Germinal center (tissue), 1 donor: ENCODE measurements around the gene TBRG1.

Experiments
- DNase-seq: peaks from one replicate; pipeline ENCODE4 v3.0.0; 2012; ENCODE audit warnings: mixed read lengths, low spot score

The TBRG1 gene

GRCh38 chr11:124662106-124662505 lies 39.4 kb downstream of the TBRG1 start:
- DNase-seq = no peak

- no peak for DNase-seq
Observed at GRCh38 chr11:124663861-124664260, 41.2 kb downstream of the TBRG1 start.

GRCh38 chr11:124667601-124668000 lies 44.9 kb downstream of the TBRG1 start:
- no peak for DNase-seq

- DNase-seq = peak; percentile 62
Observed at GRCh38 chr11:124669193-124669592, 46.5 kb downstream of the TBRG1 start.

GRCh38 chr11:124670732-124671131 lies 48.1 kb downstream of the TBRG1 start:
- peak; percentile 10 for DNase-seq

- DNase-seq = no peak
Observed at GRCh38 chr11:124672536-124673215, 50.0 kb downstream of the TBRG1 start.

- peak; percentile 92 for DNase-seq
Observed at GRCh38 chr11:124673333-124674167, 50.9 kb downstream of the TBRG1 start, which contains the start of the genes SIAE and SPA17. SIAE (minus strand) TSS chr11:124673739; CDS start chr11:124673708, 31 bp downstream. SPA17 (plus strand) TSS chr11:124673904; CDS start chr11:124675265, 1,361 bp downstream.

- no peak for DNase-seq
Observed at GRCh38 chr11:124674168-124674517, 51.5 kb downstream of the TBRG1 start.

GRCh38 chr11:124674571-124674970 lies 51.9 kb downstream of the TBRG1 start:
- DNase-seq = no peak

- no peak for DNase-seq
Observed at GRCh38 chr11:124676386-124676785, 53.7 kb downstream of the TBRG1 start.

- no peak for DNase-seq
Observed at GRCh38 chr11:124678416-124678815, 55.8 kb downstream of the TBRG1 start.

- DNase-seq = no peak
Observed at GRCh38 chr11:124681421-124681820, 58.8 kb downstream of the TBRG1 start.

GRCh38 chr11:124682443-124682842 lies 59.8 kb downstream of the TBRG1 start:
- no peak for DNase-seq
